Thyroid gland (tissue), 4 donors: ENCODE results near the gene ZNF641.

Experiments
- POLR2A ChIP-seq, 2 donors: fragments of 450-650 bp; IDR thresholded peaks; one replicate each; pipeline ENCODE4 v1.6.1; 2017; ENCODE audit warnings: antibody characterized with exemption in 2 of 2, mild to moderate bottlenecking in 2 of 2, moderate library complexity in 1 of 2
- TF ChIP-seq, protein P1 (sequence below), 6 experiments: fragments of 200-600 bp in 3 of 6; fragments of 450-650 bp in 3 of 6; sonication (generic) in 3 of 6; IDR thresholded peaks; one replicate each; pipeline ENCODE4 v1.5.1; 2016 to 2019; ENCODE audit warnings: antibody characterized with exemption in 6 of 6, mild to moderate bottlenecking in 2 of 6, inconsistent platforms in 1 of 6, moderate library complexity in 1 of 6

DNA sequence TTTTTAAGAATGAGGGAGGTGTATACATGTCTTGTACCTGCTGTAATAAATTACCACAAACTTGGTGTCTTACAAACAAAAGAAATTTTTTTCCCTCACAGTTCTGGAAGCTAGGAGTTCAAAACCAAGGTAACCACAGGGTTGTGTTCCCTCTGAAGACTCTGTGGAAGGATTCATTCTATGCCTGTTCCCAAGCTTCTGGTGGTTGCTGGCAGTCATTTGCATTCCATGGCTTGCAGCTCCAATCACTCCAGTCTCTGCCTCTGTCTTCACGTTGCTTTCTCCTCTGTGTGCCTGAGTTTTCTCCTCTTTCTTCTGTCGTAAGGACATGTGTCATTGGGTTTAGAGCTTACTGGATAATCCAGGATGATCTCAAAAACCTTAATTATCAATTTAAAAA is 15.4 kb upstream of the ZNF641 start:
- no peak for TF ChIP-seq POLR2A (IDR thresholded peaks at IDR 0.05)
- TF ChIP-seq, protein P1, sequence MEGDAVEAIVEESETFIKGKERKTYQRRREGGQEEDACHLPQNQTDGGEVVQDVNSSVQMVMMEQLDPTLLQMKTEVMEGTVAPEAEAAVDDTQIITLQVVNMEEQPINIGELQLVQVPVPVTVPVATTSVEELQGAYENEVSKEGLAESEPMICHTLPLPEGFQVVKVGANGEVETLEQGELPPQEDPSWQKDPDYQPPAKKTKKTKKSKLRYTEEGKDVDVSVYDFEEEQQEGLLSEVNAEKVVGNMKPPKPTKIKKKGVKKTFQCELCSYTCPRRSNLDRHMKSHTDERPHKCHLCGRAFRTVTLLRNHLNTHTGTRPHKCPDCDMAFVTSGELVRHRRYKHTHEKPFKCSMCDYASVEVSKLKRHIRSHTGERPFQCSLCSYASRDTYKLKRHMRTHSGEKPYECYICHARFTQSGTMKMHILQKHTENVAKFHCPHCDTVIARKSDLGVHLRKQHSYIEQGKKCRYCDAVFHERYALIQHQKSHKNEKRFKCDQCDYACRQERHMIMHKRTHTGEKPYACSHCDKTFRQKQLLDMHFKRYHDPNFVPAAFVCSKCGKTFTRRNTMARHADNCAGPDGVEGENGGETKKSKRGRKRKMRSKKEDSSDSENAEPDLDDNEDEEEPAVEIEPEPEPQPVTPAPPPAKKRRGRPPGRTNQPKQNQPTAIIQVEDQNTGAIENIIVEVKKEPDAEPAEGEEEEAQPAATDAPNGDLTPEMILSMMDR (IDR thresholded peaks at IDR 0.05) = no peak
